Heart right ventricle (tissue), 16 donors: ENCODE measurements around the gene FBRS. TPM values are rescaled to one million over a fixed set of nuclear protein-coding genes. Genes with fewer than 3 reads are reported as not detected.

Experiments used
- ATAC-seq, 8 donors: fragments of 200-7000 bp; cut with Tn5 transposase; one replicate each; pipeline ENCODE4 v1.9.1; 2020; ENCODE audit warnings: mild to moderate bottlenecking in 8 of 8, moderate library complexity in 8 of 8, moderate number of reproducible peaks in 1 of 8
- DNase-seq, 2 donors: peaks; one replicate each; pipeline ENCODE4 v3.0.0-alpha.2; 2020
- H3K27ac ChIP-seq, 10 donors: fragments of 200-600 bp; sonication (generic) in 2 of 10; one replicate each; pipeline versions ENCODE4 v1.5.0 to v1.8.0; 2020 to 2022; ENCODE audit warnings: mild to moderate bottlenecking in 3 of 10
- H3K27me3 ChIP-seq, 7 donors: fragments of 200-600 bp; one replicate each; pipeline ENCODE4 v1.8.0; 2021 to 2022; ENCODE audit warnings: mild to moderate bottlenecking in 2 of 7
- H3K36me3 ChIP-seq, 9 donors: fragments of 200-600 bp; sonication (generic) in 1 of 9; one replicate each; pipeline versions ENCODE4 v1.5.0 to v1.8.0; 2020 to 2022; ENCODE audit warnings: mild to moderate bottlenecking in 2 of 9
- H3K4me1 ChIP-seq, 9 donors: fragments of 200-600 bp; sonication (generic) in 1 of 9; one replicate each; pipeline versions ENCODE4 v1.5.0 to v1.8.0; 2020 to 2022; ENCODE audit warnings: mild to moderate bottlenecking in 4 of 9
- H3K4me3 ChIP-seq, 10 donors: fragments of 200-600 bp; sonication (generic) in 2 of 10; one replicate each; pipeline versions ENCODE4 v1.5.0 to v1.8.0; 2020 to 2022; ENCODE audit warnings: mild to moderate bottlenecking in 7 of 10, moderate library complexity in 2 of 10
- H3K9me3 ChIP-seq, 11 donors: fragments of 200-600 bp in 10 of 11; sonication (generic) in 2 of 11; one replicate each; pipeline versions ENCODE4 v1.5.0 to v1.8.0; 2013 to 2022; ENCODE audit warnings: mild to moderate bottlenecking in 2 of 11, control low read depth in 1 of 11, moderate library complexity in 1 of 11
- CTCF ChIP-seq, 9 donors: fragments of 200-600 bp; sonication (generic) in 2 of 9; IDR thresholded peaks; one replicate each; pipeline versions ENCODE4 v1.5.0 to v1.8.0; 2021 to 2022; ENCODE audit warnings: antibody characterized with exemption in 9 of 9, mild to moderate bottlenecking in 5 of 9, moderate library complexity in 1 of 9
- WGBS, 2 donors: extraction: QIAGEN DNeasy Blood & Tissue Kit; methylation state at CpG; one replicate each; pipeline ENCODE4 v1.1.7; 2013; ENCODE audit warnings: inconsistent platforms in 1 of 2; 5-methylcytosine and 5-hydroxymethylcytosine counted together
- intact Hi-C, 10 donors: fragments of 100-400 bp; cut with DNase I; formaldehyde crosslinking; loops; one replicate each; pipeline versions ENCODE4 v1.11.1 to v1.14.2; 2022
- polyA plus RNA-seq, 2 donors: library from polyadenylated mRNA; stranded (reverse); fragments of 200-250 nt; gene quantifications; one replicate each; pipeline ENCODE4 v1.2.3, GENCODE V29; 2013
- total RNA-seq, 10 donors: library from RNA; stranded (reverse); fragmentation: NEBNext Ultra II Directional in 3 of 10; extraction: Animal tissue kit (Norgen Biotek cat#: 25700) in 3 of 10; gene quantifications; one replicate each; pipeline versions ENCODE4 v1.2.1 to v1.2.4, GENCODE V29; 2021 to 2023
- donor health status: Arrhythmogenic right ventricular cardiomyopathy.
- donor health status: ischemic (EF 13 %, LVEDD 7.1; RV severe dilation, severe dysfunction).
- donor health status: healthy with polysubstance abuse.
- donor health status: DM: no; HTN: yes; CAD: no.
- donor health status: DM: no; HTN: no; CAD: no.
- donor health status: ischemic (EF 25% LVEDD 6.9; RV normal size, moderate dysfunction).
- donor health status: ischemic (EF 25% LVEDD 5.7; RV mildly dilated, moderate dysfunction).
- donor health status: healthy.
- donor health status: DM: yes; HTN: yes; CAD: no.
- donor health status: Ischemic cardiomyopathy.
- donor health status: ischemic (EF 35%, LVEDD 5.7; RV mildly dilated, moderate dysfunction).
- donor health status: nonischemic (EF 11% LVEDD 7.7; RV severe dilation, severe dysfunction).
- donor health status: DM: yes; HTN: yes; CAD: no.
- donor health status: PGD.
- donor health status: ischemic (EF 29% LVEDD 5.4; RV normal size, mild dysfunction).
- donor health status: nonischemic (EF 23%, LVEDD 6.1; RV moderate dilation, normal function).

FBRS gene
- total and polyA plus RNA-seq, 12 donors = 24.6 to 40.2 (median 29.3) TPM

GRCh38 chr16:30621765-30622164 lies 36.5 kb upstream of the FBRS start:
- Histone ChIP-seq H3K36me3 (no peaks in the 10 kb centered on the region), H3K4me3 (no peak overlapping the region), H3K4me1 (no peaks in the 10 kb centered on the region), H3K27me3 (peaks cover 0 to 3% (median 0%) of the 10 kb centered on the region in 7 donors), H3K27ac (no peak overlapping the region), H3K9me3 (no peaks in the 10 kb centered on the region)
- 72 to 73% methylated on average over 5 of the region's 5 CpGs for WGBS, 2 donors
- intact Hi-C loops = no loop called here
- DNase-seq = no peak
- TF ChIP-seq CTCF (IDR thresholded peaks at IDR 0.05) = no peak
- ATAC-seq = no peak

GRCh38 chr16:30622455-30623032 lies 35.7 kb upstream of the FBRS start:
- H3K36me3 ChIP-seq = no peaks in the 10 kb centered on the region
- H3K4me3 ChIP-seq = no peak overlapping the region
- ATAC-seq = no peak
- 53 to 54% methylated on average over 10 of the region's 10 CpGs for WGBS, 2 donors
- no peak overlapping the region for H3K27ac ChIP-seq
- no peaks in the 10 kb centered on the region for H3K9me3 ChIP-seq
- peaks cover 0 to 3% (median 0%) of the 10 kb centered on the region in 7 donors for H3K27me3 ChIP-seq
- no peaks in the 10 kb centered on the region for H3K4me1 ChIP-seq
- intact Hi-C loops = no loop called here
- TF ChIP-seq CTCF (IDR thresholded peaks at IDR 0.05) = no peak
- no peak for DNase-seq

- Histone ChIP-seq H3K4me1 (peaks cover 0 to 5% (median 0%) of the 10 kb centered on the region in 9 donors), H3K36me3 (no peaks in the 10 kb centered on the region), H3K27me3 (peaks cover 0 to 3% (median 0%) of the 10 kb centered on the region in 7 donors), H3K4me3 (no peak overlapping the region), H3K9me3 (no peaks in the 10 kb centered on the region), H3K27ac (no peak overlapping the region)
- 83 to 84% methylated on average over 11 of the region's 11 CpGs for WGBS, 2 donors
- ATAC-seq = no peak
- DNase-seq = no peak
- intact Hi-C loops = no loop called here
- no peak for TF ChIP-seq CTCF (IDR thresholded peaks at IDR 0.05)
Observed at GRCh38 chr16:30623536-30624283, 34.5 kb upstream of the FBRS start.

GRCh38 chr16:30626236-30626635 lies 32.0 kb upstream of the FBRS start:
- 91 to 92% methylated on average over 9 of the region's 9 CpGs for WGBS, 2 donors
- intact Hi-C loops = loop anchor here in 2 of 10 donors (5.0 kb wide), 1 partner anchor 39 kb away; the partner anchor contains the start of gene ZNF785 (in 2 of the 2)
- peaks cover 0 to 3% (median 0%) of the 10 kb centered on the region in 7 donors for H3K27me3 ChIP-seq
- H3K4me1 ChIP-seq = peaks cover 0 to 6% (median 0%) of the 10 kb centered on the region in 9 donors
- no peaks in the 10 kb centered on the region for H3K36me3 ChIP-seq
- no peak overlapping the region for H3K27ac ChIP-seq
- no peak overlapping the region for H3K4me3 ChIP-seq
- no peaks in the 10 kb centered on the region for H3K9me3 ChIP-seq
- TF ChIP-seq CTCF (IDR thresholded peaks at IDR 0.05) = no peak
- ATAC-seq (no peak), DNase-seq (no peak)
